Dedifferentiated amniotic fluid mesenchymal stem cell (primary cell): ENCODE measurements around the gene TRPM5.

ENCODE experiments used
- DNase-seq: peaks from one replicate; pipeline ENCODE4 v3.0.0-alpha.2; 2016; ENCODE audit errors: extremely low spot score

The TRPM5 gene

DNA sequence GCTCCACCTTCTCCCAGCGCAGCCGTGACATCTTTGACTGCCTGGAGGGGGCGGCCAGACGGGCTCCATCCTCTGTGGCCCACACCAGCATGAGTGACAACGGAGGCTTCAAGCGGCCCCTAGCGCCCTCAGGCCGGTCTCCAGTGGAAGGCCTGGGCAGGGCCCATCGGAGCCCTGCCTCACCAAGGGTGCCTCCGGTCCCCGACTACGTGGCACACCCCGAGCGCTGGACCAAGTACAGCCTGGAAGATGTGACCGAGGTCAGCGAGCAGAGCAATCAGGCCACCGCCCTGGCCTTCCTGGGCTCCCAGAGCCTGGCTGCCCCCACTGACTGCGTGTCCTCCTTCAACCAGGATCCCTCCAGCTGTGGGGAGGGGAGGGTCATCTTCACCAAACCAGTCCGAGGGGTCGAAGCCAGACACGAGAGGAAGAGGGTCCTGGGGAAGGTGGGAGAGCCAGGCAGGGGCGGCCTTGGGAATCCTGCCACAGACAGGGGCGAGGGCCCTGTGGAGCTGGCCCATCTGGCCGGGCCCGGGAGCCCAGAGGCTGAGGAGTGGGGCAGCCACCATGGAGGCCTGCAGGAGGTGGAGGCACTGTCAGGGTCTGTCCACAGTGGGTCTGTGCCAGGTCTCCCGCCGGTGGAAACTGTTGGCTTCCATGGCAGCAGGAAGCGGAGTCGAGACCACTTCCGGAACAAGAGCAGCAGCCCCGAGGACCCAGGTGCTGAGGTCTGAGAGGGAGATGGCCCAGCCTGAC lies 41.2 kb downstream of the TRPM5 start:
- DNase-seq, result no peak

DNA sequence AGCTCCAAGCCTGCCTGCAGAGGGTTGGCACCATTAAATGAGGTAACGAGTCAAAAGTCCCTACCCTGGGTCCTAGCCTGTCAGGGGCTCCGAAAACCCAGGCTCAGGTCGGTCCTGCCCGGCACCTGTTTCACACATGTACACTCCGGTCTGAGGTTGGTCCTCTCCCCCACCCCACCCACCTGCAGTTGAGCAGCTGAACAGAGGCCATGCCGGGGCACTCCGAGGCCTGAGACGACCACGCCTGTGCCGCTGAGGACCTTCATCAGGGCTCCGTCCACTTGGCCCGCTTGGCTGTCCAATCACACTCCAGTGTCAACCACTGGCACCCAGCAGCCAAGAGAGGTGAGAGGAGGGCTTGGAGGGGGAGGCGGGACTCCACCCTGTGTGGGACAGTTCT lies 42.2 kb downstream of the TRPM5 start:
- no peak for DNase-seq

DNA sequence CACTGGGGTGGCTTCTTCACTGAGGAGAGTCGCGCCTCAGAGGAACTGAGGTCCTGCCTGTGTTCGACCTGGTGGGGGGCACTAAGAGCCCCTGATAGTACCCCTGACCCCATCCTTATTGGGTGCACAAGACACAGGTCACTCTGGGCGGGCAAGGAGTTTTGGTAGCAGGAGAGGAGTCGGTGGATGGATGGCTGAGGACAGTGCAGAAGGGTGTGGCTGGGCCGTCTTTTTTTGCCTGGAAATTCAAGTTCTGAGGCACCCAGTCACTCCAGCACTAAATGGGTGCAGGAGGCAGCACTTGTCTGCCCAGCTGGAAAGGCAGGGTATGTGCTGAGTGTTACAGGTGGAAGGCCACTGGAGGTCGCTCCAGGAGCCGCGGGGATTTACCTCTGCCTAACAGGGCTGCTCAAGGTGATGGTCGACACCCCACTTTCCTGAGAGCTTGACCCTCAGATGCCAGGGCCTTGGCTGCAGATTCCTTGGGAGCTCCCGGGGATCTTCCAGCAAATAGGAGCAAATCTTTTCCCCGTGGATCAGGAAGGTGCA lies 42.8 kb downstream of the TRPM5 start:
- DNase-seq, result no peak

DNA sequence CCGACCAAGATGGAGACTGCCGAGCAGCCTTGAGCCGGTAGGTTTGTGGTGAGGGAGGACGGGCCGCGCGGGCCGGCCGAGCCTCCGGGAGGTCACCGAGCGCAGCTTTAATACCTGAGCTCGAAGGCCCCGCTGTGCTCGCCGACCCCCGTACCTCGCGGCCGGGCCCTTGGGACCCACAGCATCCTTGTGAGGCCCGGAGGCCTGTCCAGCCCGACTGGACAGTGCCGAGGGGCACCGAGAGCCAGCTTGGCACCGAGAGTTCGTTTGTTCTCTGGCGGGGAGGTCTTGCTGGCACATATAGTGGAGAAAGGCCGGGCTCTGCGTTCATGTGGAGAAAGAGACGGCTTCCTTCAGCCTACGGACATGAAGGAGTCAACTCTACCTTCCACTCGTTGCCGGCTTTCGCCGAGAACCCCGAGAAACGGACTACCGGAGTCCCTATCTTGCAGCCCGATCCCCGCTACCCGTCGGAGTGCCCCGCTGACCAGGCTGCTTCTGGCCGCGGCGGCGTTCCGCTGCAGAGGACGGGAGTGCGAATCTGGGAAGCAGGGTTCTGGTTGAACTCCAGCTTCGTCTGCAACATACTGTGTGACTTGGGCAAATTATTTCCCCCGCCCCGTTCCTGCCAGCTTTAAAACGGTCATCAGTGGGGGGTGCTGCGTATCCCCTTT lies 43.4 kb downstream of the TRPM5 start:
- no peak for DNase-seq

DNA sequence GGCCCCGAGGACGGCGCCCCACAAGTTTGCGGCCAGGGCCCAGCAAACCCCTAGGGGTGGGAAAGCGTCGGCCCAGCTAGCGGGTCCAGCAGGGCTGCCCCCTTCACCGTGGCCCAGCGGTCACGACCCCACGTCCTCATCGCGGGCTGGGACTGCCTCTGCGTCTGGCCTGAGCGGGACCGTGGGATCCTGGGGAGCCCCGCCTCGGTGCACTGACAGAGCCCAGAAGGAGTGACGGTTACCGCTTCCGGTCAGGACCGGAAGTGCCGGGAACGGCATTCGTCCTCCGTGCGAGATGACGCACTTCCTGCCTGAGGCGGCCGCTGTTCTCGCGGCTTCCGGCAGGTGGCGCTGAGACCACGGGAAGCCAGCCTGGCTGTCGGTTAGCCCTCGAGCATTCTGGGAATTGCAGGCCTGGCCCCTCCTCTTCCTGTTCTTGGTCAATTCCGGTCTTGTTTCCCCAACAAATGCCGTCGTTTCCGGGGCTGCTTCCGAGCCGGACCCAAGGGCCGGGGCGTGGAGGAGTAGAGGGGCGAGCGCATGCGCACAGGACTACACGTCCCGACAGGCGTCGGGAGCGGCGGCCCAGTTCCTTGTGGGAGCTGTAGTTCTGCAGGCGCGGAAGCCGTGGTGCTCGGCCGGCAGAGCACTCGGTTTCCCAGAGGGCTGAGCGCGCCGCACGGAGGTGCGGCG lies 44.1 kb downstream of the TRPM5 start, which contains the start of gene TSSC4:
TSS of gene TSSC4 (plus strand) at position 682 of the 693 bp plus-strand sequence. CDS start 1,884 bp downstream, outside the sequence.
- DNase-seq, result peak; percentile 100

DNA sequence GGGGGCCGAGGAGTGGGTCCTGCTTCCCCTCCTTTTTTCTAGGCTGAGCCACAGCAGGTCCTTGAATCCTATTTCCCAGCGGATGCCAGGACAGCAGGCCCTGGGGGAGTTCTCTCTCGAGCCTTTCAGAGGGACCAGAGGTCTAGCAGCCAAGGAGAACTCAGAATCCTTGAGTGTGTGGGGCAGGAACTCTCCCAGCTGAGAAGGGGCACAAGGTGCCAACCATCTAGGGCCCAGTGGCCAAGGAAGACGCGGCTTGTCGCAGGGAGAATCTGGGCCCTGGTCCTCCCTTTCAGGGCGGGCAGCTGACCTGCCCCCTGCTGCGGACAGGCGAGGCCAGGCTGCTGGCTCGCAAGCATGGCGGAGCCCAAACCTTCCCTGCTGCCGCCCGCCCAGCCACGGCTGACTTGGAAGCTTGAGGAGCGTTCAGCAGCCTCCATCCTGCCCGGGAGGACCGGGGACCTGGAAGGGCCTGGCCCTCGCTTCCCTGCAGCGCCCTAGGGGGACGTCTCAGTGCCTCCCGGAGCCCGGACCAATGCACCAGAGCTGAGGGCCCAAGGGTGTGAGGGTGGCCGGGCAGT lies 44.7 kb downstream of the TRPM5 start:
- no peak for DNase-seq

DNA sequence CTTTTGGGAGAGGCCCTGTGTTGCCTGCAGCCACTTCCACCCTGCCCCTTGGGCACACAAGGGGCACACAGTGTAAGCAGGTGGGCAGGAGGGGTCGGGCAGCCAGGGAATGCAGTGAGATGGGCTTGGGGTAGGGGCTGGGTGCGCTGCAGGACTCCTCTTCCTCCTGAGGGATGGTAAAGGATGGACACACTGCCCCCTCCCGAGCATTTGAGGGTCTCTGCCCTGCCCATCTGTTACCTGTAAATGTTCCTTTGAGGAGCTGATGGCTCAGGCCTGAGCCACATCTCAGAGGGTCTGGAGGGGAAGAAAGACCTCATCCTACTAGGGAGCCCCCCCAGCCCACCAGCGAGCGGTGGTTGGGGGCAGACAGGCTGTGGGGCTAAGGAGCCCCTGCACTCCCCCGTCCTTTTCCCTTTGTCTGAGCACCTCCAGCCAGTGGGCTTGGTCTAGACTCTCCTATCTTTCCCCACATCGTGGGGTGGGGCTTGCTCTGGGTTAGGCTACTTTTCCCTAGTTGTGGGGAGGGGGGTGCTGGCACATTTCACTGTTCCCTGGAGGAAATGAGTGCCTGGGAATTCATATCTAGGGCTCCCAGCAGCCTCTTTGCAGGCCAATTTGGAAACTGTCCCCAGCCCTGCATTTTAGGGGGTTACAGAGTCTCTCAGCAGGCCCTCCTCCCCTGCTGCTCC lies 45.5 kb downstream of the TRPM5 start:
- no peak for DNase-seq

DNA sequence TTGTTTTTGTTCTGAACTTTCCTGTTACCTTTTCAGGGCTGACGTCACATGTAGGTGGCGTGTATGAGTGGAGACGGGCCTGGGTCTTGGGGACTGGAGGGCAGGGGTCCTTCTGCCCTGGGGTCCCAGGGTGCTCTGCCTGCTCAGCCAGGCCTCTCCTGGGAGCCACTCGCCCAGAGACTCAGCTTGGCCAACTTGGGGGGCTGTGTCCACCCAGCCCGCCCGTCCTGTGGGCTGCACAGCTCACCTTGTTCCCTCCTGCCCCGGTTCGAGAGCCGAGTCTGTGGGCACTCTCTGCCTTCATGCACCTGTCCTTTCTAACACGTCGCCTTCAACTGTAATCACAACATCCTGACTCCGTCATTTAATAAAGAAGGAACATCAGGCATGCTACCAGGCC lies 47.3 kb downstream of the TRPM5 start:
- DNase-seq, result no peak

DNA sequence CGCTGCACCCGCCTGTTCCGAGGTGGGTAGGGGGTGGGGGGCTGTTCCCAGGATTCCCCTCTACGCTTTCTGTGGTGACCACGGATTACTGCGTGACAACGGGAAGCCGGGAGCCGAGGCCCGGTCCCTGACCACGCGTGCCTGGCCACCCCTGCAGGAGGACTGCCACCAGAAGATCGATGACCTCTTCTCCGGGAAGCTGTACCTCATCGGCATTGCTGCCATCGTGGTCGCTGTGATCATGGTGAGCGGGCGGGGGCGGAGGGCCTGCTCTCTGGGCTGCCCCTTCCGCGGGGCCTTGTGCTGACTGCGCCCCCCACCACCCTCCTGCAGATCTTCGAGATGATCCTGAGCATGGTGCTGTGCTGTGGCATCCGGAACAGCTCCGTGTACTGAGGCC lies 47.8 kb downstream of the TRPM5 start:
- no peak for DNase-seq

DNA sequence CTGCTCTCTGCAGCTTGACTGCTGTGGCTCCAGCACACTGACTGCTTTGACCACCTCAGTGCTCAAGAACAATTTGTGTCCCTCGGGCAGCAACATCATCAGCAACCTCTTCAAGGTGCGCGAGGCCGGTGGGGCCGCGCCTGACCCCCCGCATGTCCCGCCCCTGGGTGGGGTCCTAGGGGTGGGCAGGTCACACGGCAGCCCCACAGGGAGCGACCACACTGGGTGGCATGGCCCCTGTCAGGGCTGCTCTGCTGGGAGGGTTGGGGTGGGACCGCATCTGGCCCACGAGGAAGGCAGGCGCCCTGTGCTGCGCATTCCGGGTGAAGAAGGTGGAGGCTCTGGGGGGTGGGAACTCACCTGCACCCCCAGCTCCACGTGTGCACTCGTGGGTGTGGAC lies 48.5 kb downstream of the TRPM5 start:
- no peak for DNase-seq

DNA sequence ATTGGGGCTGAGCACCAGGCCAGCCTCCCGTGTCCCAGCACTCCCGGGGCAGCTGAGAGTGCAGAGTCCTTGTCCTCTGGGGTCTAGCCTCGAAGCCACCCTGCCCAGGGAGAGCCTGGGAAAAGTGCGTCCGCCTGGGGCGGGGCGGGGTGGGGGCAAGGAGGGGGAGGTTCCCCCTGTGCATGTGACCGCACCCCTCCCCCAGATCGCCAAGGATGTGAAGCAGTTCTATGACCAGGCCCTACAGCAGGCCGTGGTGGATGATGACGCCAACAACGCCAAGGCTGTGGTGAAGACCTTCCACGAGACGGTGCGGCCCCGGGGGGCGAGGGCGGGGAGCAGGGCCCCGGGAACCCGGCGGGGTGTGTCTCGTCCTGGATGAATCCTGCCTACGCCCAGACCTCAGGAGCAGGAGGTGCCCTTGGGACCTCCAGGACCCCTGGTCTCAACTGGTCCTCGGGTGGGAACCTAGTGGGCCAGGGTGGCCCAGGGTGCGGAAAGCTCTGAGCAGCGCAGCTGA lies 49.0 kb downstream of the TRPM5 start:
- DNase-seq, result no peak

DNA sequence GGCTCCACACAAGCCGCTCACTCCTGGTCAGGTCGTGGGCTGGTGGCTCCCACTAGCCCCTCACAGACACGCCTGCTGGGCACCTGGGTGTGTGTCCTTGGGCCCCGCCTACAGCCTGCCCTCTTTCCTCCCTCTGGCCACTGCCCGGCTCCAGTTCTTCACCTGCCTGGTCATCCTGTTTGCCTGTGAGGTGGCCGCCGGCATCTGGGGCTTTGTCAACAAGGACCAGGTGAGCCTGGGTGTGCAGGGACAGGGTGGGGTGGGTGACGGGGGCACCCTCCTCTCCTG lies 49.6 kb downstream of the TRPM5 start:
- DNase-seq, result no peak
